B cell (primary cell): ENCODE results near the gene PAPLN.
"Not testable (repeated sequence)": the region's sequence is repeated elsewhere in the genome, so short reads cannot be mapped to it uniquely, and the experiment has no call there.

Experiments
- EZH2 ChIP-seq: IDR thresholded peaks from 2 replicates; pipeline ENCODE4 v1.6.1; 2012; ENCODE audit warnings: borderline replicate concordance, low read depth, mild to moderate bottlenecking, moderate library complexity, low read length; ENCODE audit not compliant: insufficient read depth, poor library complexity, severe bottlenecking
- TF ChIP-seq, protein P1 (sequence below): fragments of 200-600 bp; IDR thresholded peaks from one replicate; pipeline ENCODE4 v1.8.0; 2022; ENCODE audit warnings: antibody characterized with exemption, mild to moderate bottlenecking

DNA sequence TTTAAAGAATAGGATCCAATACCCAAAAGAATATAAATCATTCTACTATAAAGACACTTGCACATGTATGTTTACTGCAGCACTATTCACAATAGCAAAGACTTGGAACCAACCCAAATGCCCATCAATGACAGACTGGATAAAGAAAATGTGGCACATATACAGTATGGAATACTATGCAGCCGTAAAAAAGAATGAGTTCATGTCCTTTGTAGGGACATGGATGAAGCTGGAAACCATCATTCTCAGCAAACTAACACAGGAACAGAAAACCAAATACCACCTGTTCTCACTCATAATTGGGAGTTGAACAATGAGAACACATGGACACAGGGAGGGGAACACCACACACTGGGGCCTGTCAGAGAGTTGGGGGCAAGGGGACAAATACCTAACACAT, 71.9 kb downstream of the PAPLN start:
- TF ChIP-seq, protein P1, sequence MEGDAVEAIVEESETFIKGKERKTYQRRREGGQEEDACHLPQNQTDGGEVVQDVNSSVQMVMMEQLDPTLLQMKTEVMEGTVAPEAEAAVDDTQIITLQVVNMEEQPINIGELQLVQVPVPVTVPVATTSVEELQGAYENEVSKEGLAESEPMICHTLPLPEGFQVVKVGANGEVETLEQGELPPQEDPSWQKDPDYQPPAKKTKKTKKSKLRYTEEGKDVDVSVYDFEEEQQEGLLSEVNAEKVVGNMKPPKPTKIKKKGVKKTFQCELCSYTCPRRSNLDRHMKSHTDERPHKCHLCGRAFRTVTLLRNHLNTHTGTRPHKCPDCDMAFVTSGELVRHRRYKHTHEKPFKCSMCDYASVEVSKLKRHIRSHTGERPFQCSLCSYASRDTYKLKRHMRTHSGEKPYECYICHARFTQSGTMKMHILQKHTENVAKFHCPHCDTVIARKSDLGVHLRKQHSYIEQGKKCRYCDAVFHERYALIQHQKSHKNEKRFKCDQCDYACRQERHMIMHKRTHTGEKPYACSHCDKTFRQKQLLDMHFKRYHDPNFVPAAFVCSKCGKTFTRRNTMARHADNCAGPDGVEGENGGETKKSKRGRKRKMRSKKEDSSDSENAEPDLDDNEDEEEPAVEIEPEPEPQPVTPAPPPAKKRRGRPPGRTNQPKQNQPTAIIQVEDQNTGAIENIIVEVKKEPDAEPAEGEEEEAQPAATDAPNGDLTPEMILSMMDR, result not testable (repeated sequence)
- not testable (repeated sequence) for TF ChIP-seq EZH2
